ENCODE data around the gene IL17RB.

IL17RB gene

GRCh38 chr3:53812434-53812833 is 33.9 kb upstream of the IL17RB start:
- no peak for DNase-seq

GRCh38 chr3:53813229-53813628 is 33.1 kb upstream of the IL17RB start:
- DNase-seq = no peak

GRCh38 chr3:53813876-53814275 is 32.5 kb upstream of the IL17RB start:
- no peak for DNase-seq

DNA sequence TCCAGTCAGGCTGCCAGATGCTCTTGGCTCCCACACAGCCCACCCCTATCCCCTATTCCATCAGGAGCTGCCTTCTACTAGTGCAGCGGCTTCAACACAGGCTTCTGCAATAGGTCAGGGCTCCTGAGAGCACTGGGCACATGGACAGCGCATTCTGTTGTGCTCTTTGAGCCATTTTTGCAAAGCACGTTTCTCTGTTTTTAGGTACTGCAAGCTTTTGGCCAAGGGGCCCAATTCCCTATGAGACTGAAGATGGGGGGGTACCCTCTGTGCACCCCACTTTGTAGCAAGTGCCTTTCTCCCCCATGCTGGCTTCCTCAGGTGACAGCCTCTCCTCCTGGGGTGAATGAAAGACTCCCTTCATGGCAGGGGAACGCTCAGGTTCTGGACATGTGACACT is 31.3 kb upstream of the IL17RB start:
- DNase-seq = no peak

DNA sequence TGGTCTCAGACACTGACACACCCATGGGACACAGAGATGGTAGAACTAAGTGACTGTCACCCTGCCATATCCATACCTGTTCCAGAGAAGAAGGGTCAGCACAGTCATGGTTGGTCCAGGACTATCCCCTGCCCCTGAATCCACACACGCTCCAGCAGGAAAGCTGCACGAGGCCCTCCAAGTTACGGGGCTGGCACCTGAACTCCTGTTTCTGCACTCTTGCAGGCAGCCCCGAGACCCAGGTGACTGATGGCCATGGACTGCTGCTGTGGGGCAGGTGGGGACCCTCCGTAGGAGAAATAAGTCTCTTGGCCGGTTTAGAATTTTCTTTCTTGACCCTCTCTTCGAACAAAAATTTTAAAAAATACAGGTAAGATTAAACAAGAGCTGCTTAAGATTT is 30.7 kb upstream of the IL17RB start:
- no peak for DNase-seq

GRCh38 chr3:53816425-53816824 is 29.9 kb upstream of the IL17RB start:
- DNase-seq = no peak

- DNase-seq = no peak
These were observed 29.2 kb upstream of the IL17RB start for GRCh38 chr3:53817211-53817610.

DNA sequence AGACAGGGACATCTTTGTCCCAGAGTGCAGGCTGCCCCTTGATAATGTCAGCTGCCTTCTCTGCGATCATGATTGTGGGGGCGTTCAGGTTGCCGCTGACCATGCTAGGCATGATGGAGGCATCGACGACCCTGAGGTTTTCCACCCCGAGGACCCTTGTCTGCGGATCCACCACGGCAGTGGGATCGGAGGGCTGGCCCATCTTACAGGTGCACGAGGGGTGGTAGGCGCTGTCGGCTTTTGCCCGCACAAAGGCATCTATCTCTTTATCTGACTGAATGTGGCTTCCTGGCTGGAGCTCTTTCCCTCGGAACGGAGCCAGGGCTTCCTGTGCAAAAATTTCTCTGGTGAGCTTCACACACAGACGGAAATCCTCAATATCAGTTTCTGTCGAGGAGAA is 28.6 kb upstream of the IL17RB start:
- DNase-seq = no peak

- DNase-seq = no peak
These were observed 27.9 kb upstream of the IL17RB start for GRCh38 chr3:53818221-53819162.

- DNase-seq = no peak
These were observed 27.1 kb upstream of the IL17RB start for GRCh38 chr3:53819163-53819868.

- DNase-seq = no peak
These were observed 26.3 kb upstream of the IL17RB start for GRCh38 chr3:53820084-53820483.

DNA sequence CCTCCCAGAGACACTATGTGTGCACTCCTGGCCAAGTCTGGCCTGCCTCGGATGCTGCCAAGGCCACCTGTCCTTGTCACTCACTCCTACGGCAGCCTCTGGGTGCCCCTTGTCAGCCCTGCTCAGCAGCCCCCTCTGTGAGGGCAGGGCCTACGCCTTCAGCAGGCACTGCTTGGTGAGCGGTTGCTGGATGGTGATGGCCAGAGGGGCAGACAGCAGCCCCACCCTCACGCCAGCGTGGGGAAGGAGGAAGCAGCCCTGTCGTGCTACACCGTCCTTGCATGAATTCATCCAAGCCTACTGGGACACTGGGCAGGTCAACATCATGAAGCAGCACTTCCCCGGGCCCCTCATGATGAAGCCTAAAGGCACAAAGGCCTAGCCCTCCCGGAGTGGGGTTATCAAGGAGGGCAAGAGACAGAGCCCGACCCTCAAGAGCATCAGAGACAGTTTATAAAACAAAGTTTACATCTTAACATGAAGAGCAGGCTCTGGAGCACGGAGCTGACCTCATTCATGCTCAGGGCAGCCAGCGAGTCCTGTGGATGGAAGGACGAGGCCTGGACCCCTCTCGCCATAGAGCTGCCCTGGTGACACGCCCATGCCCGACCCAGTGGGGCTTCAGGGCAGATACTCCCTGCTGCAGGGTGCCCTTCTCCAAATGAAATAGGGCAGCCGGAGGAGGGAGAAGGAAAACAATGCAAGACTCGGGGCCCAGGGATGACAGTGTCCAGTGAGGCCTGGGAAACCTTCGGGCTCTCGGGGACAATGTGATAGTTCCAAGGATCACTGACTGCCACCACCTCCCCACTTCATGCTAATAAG is 25.4 kb upstream of the IL17RB start:
- no peak for DNase-seq

DNA sequence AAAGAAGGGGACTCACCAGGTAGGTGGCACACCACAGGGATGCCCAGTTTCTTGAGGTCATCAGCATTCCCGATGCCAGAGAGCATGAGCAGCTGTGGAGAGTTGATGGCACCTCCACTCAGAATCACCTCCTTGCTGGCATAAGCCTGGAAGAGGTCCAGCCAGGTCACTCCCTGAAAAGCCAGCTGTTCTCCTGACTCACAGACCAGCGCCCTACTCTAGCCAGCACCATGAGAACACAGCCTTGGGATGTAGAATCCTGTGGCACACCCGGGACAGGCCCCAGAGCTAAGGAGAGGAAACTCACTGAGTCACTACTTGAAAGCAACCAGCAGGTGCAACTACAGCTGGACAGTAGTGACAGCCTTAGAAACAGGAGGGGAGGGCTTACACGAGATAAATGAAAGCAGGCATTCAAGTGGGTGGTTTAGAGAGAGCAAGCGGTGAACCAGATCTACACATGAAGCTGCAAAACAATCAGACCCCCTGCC is 24.7 kb upstream of the IL17RB start:
- DNase-seq = no peak

DNA sequence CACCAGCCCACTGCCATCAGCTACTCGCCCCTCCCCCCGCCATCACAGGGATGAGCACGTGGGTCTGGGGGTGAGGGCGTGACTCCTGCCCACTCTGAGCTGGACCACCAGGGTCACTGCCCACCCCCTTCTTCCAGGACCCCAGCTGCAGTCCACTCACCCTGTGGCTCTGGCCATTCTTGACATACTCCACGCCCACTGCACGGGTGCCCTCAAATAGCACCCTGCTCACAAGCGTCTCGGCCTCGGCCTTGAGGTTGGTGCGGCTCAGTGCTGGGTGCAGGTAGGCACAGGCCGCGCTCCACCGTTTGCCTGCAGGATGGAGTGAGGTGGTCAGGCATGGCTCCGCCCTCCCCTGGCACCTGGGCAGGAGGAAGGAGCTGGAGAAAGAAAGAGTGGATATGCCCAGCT is 24.0 kb upstream of the IL17RB start:
- no peak for DNase-seq

DNA sequence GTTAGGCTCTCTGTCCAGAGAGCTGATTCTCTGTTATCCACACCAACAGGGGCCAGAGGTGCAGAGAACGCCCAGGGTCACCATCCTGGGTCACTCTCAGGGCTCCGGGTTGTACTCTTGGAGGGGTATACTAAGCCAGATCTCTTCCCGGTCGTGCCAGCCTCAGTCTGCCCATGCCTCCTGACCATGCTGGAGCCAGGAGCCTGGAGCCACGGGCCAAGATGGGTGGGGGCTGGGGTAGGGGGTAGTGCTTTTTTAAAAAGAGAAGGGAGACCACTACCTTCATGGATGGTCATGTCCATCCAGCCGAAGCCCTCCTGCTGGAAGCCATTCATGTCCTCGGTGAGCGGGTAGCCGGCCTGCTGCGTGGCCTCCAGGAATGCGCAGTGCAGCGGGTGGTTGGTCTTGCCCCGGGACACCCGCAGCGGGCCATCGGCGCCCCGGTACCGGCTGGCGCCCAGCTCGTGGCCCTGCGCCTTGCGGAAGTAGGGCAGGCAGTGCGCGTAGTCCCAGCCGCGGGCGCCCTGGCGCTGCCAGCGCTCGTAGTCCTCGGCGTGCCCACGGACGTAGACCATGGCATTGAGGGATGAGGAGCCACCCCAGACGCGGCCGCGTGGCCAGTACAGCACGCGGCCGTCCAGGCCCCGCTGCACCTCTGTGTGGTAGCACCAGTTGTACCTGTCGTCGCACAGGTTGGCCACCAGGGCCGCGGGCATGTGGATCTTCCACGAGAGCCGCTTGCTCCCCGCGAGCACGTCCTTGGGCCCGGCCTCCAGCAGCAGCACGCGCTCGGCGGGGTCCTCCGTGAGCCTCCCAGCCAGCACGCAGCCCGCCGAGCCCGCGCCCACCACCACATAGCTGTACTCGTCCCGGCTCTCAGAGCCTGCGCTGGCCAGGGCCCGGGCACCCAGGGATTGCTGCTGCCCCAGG is 23.1 kb upstream of the IL17RB start:
- no peak for DNase-seq

- DNase-seq = no peak
These were observed 22.3 kb upstream of the IL17RB start for GRCh38 chr3:53823956-53824657.

DNA sequence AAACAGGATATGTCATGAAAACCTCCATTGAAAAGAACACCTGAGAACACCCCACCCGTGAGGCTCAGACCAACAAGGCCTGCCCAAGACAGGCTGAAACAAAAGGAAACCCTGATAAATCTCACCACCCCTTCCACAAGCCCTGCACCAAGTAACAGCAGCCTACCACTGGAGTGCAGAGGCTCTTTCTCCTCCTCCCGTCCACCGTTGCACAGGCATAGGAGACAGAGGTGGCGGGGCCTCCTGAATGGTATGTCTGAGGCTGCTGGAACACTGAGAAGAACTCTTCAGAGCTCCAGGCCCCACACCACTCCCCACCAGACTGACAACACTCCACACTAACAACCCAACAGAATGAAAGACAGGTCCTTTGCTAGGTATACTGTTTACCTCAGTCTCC is 21.6 kb upstream of the IL17RB start:
- no peak for DNase-seq

- DNase-seq = no peak
These were observed 20.3 kb upstream of the IL17RB start for GRCh38 chr3:53826048-53826447.

GRCh38 chr3:53828581-53828980 is 17.8 kb upstream of the IL17RB start:
- DNase-seq = no peak

DNA sequence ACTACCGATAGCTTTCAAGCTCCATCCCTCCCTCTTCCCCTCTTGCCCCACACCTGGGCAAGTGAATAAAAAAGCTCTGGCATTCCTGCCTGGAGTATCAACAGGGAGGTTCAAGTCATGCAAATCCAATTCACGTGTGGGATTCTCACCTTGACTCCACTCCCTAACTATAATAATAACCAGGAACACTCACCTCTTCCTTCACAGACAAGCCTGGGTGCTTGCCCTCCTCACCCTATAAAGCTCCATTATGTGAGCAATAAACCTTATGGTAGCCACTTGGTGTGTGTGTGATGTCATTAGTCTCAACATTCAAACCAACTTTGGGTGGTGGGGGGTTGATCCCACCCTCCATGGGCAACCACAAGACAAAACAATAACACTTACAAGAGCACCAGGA is 16.8 kb upstream of the IL17RB start:
- DNase-seq = no peak

DNA sequence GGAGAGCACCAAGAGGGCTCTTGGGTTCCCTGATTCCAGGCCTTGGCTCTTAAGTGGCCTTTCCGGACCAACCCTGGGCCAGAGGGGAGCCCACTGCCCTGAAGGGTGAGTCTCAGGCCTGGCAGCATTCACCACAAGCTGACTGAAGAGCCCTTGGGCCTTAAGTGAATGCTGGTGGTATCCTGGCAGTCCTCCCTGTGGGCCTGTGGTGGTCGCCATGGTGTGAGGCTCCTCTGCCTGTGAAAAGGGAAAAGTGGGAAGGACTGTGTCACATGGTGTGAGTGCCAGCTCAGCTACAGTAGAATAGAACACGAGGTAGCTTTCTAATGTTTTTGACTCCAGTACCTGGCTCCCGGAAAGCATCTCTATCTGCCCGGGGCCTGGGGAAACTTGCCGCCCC is 15.4 kb upstream of the IL17RB start:
- no peak for DNase-seq

All from activated CD4-positive, alpha-beta T cell treated with anti-CD3 and anti-CD28 coated beads, Interleukin-2, Interleukin-6, amounts not matched to agents 100 ng/mL and 50 ng/mL, durations not matched to agents 16 hours and 8 hours (primary cell).